Nephron progenitor cell (in vitro differentiated cells): Measurements from ENCODE around the gene TNFRSF9.

Experiments
- DNase-seq: peaks from one replicate; pipeline ENCODE4 v3.0.0; 2021
- H3K27ac Mint-ChIP-seq: 2 replicates; pipeline ENCODE4 v1.8.0; 2021; ENCODE audit warnings: mild to moderate bottlenecking, moderate library complexity, mixed read lengths
- H3K27me3 Mint-ChIP-seq: 2 replicates; pipeline ENCODE4 v1.8.0; 2021; ENCODE audit warnings: mild to moderate bottlenecking, low read depth, mixed read lengths; ENCODE audit not compliant: poor library complexity
- H3K36me3 Mint-ChIP-seq: 2 replicates; pipeline ENCODE4 v1.8.0; 2021; ENCODE audit warnings: low read depth, mixed read lengths
- H3K4me1 Mint-ChIP-seq: 2 replicates; pipeline ENCODE4 v1.8.0; 2021; ENCODE audit warnings: mixed read lengths
- H3K4me3 Mint-ChIP-seq: 2 replicates; pipeline ENCODE4 v1.8.0; 2021; ENCODE audit warnings: mild to moderate bottlenecking, moderate library complexity, mixed read lengths
- H3K9me3 Mint-ChIP-seq: 2 replicates; pipeline ENCODE4 v1.8.0; 2021; ENCODE audit warnings: mild to moderate bottlenecking, moderate library complexity, mixed read lengths
- TF ChIP-seq, protein P1 (sequence below): fragments of 200-600 bp; sonication (generic); IDR thresholded peaks from 2 replicates; pipeline ENCODE4 v1.5.0; 2021; ENCODE audit warnings: antibody characterized with exemption

TNFRSF9 gene

DNA sequence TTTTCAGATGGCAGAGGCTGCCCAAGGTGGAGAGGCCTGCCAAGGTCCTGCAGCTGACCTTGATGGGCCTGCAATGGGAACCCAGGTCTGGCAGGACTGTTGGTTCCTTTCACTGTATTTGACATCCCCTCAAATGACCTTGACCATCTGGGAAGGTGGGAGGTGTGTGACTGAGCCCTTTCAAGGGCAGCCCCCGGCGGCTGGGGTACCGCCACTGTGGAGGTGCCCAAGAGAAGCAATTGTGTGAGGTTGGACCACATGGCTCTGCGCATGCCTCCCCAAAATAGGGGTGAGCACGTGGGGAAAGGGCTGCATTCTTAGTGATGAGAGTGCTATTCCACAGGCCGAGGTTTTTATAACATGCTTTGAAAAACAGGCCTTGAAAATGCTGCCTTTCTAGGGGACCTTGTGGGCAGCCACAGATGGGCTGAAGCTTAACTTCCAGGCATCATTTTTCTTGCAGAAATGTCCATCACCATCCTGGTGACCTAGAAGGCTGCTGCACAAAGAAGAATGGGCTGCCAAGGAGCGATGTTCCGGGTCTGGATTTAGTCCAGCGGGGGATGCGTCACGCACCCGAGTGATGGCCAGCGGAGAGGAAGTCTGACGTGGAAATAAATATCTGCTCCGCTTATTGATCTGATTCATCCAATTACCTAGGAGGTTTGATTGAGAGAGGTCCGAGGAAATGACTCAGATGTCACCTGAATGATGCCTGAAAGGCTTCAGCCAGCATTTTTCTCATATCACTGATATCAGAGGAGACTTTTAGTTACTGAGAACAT lies 71.3 kb downstream of the TNFRSF9 start:
- H3K4me3 Mint-ChIP-seq, result no peak overlapping the region
- H3K27me3 Mint-ChIP-seq, result peaks cover 3% of the 10 kb centered on the region
- no peaks in the 10 kb centered on the region for H3K9me3 Mint-ChIP-seq
- no peak for DNase-seq
- H3K27ac Mint-ChIP-seq, result no peak overlapping the region
- TF ChIP-seq, protein P1, sequence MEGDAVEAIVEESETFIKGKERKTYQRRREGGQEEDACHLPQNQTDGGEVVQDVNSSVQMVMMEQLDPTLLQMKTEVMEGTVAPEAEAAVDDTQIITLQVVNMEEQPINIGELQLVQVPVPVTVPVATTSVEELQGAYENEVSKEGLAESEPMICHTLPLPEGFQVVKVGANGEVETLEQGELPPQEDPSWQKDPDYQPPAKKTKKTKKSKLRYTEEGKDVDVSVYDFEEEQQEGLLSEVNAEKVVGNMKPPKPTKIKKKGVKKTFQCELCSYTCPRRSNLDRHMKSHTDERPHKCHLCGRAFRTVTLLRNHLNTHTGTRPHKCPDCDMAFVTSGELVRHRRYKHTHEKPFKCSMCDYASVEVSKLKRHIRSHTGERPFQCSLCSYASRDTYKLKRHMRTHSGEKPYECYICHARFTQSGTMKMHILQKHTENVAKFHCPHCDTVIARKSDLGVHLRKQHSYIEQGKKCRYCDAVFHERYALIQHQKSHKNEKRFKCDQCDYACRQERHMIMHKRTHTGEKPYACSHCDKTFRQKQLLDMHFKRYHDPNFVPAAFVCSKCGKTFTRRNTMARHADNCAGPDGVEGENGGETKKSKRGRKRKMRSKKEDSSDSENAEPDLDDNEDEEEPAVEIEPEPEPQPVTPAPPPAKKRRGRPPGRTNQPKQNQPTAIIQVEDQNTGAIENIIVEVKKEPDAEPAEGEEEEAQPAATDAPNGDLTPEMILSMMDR, result no peak
- H3K4me1 Mint-ChIP-seq, result no peaks in the 10 kb centered on the region
- H3K36me3 Mint-ChIP-seq, result no peaks in the 10 kb centered on the region

DNA sequence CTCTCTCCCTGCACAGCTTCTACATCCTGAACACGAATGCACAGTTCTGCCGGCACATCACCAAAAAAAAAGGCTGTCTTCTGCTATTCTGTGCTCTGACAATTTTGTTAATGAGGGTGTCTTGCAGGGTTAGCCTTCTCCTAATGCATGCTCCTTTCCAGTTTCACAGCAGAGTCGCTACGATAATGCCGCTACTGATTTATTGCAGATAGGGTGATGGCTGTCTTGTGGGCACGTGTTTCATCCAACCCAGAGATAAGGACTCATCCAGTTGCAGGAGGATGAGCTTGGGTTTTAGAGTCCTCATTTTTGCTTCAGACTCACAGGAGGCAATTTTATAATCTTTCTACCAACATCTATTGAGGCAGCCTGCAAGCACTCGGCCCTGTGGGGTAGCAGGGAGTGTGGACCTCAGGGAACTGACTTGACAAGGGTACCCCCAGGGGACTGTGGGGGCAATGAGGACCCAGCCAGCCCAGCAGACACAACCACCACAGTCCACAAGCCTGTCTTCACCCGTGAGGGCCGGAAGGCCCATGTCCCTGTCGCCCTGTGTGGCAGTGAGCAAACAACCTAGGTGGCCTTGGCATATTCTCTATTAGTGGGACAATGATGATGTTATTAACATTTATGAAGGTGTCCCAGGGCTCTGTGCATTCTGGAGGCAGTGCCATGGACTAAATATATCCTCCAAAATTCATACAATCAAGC lies 72.4 kb downstream of the TNFRSF9 start:
- no peaks in the 10 kb centered on the region for H3K36me3 Mint-ChIP-seq

DNA sequence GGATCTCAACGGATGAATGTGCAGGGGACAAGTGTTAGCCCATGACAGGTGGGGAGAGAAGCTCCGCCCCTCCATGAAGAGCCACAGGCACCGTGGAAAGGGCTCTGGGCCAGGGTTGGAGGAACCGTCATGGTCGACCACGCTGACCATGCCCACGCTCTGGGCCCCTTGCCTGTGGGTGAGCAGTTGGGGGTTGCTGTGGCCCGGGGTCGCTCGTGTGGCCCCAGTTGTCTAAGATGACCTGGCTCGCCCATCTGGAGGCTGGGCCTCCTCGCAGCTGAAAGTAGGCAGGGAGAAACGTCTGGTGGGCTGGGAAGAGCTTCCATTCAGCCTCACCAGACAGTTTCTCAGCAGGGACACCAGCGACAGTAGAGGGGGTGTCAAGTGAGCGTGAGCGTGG lies 74.7 kb downstream of the TNFRSF9 start:
- no peaks in the 10 kb centered on the region for H3K9me3 Mint-ChIP-seq
- TF ChIP-seq, protein P1, result no peak

More for the DNA sequence above, 72.4 kb downstream of the TNFRSF9 start:
- no peak for DNase-seq
- Mint-ChIP-seq H3K4me1 (no peaks in the 10 kb centered on the region), H3K27ac (no peak overlapping the region), H3K4me3 (no peak overlapping the region), H3K9me3 (no peaks in the 10 kb centered on the region), H3K27me3 (peaks cover 3% of the 10 kb centered on the region)
- TF ChIP-seq, protein P1, result no peak

More for the DNA sequence above, 74.7 kb downstream of the TNFRSF9 start:
- Mint-ChIP-seq H3K36me3 (no peaks in the 10 kb centered on the region), H3K27ac (no peak overlapping the region), H3K27me3 (peaks cover 3% of the 10 kb centered on the region), H3K4me1 (no peaks in the 10 kb centered on the region), H3K4me3 (no peak overlapping the region)
- no peak for DNase-seq
